ENCODE measurements around the gene ERGIC1.
"Not testable (repeated sequence)": the region's sequence is repeated elsewhere in the genome, so short reads cannot be mapped to it uniquely, and the experiment has no call there.

The ERGIC1 gene

GRCh38 chr5:172830876-172831662, 3.0 kb upstream of the ERGIC1 start:
- no peak for DNase-seq

GRCh38 chr5:172832383-172833315, 1.4 kb upstream of the ERGIC1 start:
- DNase-seq, result no peak

GRCh38 chr5:172833372-172833685, 722 bp upstream of the ERGIC1 start:
- DNase-seq, result no peak

GRCh38 chr5:172834415-172835289, 601 bp downstream of the ERGIC1 start:
- no peak for DNase-seq

GRCh38 chr5:172835290-172835993, 1.4 kb downstream of the ERGIC1 start:
- DNase-seq, result no peak

GRCh38 chr5:172835994-172836356, 1.9 kb downstream of the ERGIC1 start:
- DNase-seq, result no peak

GRCh38 chr5:172837640-172838039, 3.6 kb downstream of the ERGIC1 start:
- no peak for DNase-seq

- no peak for DNase-seq
Observed at GRCh38 chr5:172838151-172838875, 4.3 kb downstream of the ERGIC1 start.

GRCh38 chr5:172839669-172840431, 5.8 kb downstream of the ERGIC1 start:
- DNase-seq, result no peak

GRCh38 chr5:172840432-172841154, 6.5 kb downstream of the ERGIC1 start:
- DNase-seq, result no peak

- no peak for DNase-seq
Observed at GRCh38 chr5:172841256-172841655, 7.2 kb downstream of the ERGIC1 start.

- no peak for DNase-seq
Observed at GRCh38 chr5:172843825-172844576, 9.9 kb downstream of the ERGIC1 start.

- DNase-seq, result no peak
Observed at GRCh38 chr5:172844577-172844838, 10.5 kb downstream of the ERGIC1 start.

- no peak for DNase-seq
Observed at GRCh38 chr5:172845154-172845553, 11.1 kb downstream of the ERGIC1 start.

- no peak for DNase-seq
Observed at GRCh38 chr5:172845576-172845975, 11.5 kb downstream of the ERGIC1 start.

- no peak for DNase-seq
Observed at GRCh38 chr5:172846249-172846648, 12.2 kb downstream of the ERGIC1 start.

- no peak for DNase-seq
Observed at GRCh38 chr5:172846677-172847076, 12.6 kb downstream of the ERGIC1 start.

GRCh38 chr5:172847584-172847983, 13.5 kb downstream of the ERGIC1 start:
- not testable (repeated sequence) for DNase-seq

- DNase-seq, result no peak
Observed at GRCh38 chr5:172848419-172848818, 14.4 kb downstream of the ERGIC1 start.

All from activated CD4-positive, alpha-beta T cell treated with anti-CD3 and anti-CD28 coated beads for 1 hour (primary cell).